HG03558 (cell line): ENCODE results near the gene NATD1.

ENCODE experiments used
- ATAC-seq: cut with Tn5 transposase; IDR thresholded peaks from one replicate; pipeline ENCODE4 v1.9.1; 2021; ENCODE audit warnings: moderate number of reproducible peaks; ENCODE audit not compliant: unreplicated experiment; ENCODE audit errors: extremely low read depth

NATD1 gene

GRCh38 chr17:21277332-21277731, 24.1 kb upstream of the NATD1 start:
- no peak for ATAC-seq

GRCh38 chr17:21276264-21276588, 23.0 kb upstream of the NATD1 start:
- ATAC-seq = no peak

GRCh38 chr17:21275579-21276263, 22.5 kb upstream of the NATD1 start:
- ATAC-seq = peak; percentile 81

- ATAC-seq = no peak
Observed at GRCh38 chr17:21275047-21275578, 21.9 kb upstream of the NATD1 start.

GRCh38 chr17:21272881-21273792, 19.9 kb upstream of the NATD1 start:
- ATAC-seq = no peak

- ATAC-seq = no peak
Observed at GRCh38 chr17:21272250-21272649, 19.0 kb upstream of the NATD1 start.

GRCh38 chr17:21271454-21272183, 18.4 kb upstream of the NATD1 start:
- no peak for ATAC-seq

GRCh38 chr17:21269394-21269793, 16.2 kb upstream of the NATD1 start:
- no peak for ATAC-seq

DNA sequence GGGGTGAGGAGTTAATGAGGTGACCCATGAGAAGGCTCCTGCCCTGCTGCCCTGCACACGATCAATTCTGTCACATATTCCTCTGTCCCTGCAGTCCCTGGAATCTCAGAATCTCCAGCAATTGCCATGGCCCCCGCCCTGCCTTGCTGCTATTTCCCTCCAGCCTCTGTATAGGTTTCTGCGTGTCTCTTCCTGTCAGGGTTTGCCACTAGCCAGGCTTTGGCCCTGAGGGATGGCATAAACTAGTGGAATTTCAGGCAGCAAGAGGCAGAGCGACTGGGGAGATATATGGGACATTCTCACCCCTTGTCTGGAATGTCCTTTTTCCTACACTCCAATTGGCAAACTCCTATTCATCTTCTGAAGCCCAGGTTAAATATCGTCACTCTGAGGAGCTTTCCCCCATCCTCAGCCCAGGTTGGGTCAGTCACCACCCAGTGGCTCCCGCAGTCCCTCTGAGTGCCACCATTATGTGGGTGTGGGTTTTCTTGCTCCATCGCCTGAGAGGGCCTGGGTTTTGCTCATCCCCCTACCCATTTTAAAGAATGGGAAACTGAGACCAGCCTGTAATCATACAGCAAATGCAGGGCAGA, 15.5 kb upstream of the NATD1 start:
- ATAC-seq = no peak

- no peak for ATAC-seq
Observed at GRCh38 chr17:21263376-21263775, 10.2 kb upstream of the NATD1 start.

GRCh38 chr17:21262259-21262993, 9.2 kb upstream of the NATD1 start:
- no peak for ATAC-seq

DNA sequence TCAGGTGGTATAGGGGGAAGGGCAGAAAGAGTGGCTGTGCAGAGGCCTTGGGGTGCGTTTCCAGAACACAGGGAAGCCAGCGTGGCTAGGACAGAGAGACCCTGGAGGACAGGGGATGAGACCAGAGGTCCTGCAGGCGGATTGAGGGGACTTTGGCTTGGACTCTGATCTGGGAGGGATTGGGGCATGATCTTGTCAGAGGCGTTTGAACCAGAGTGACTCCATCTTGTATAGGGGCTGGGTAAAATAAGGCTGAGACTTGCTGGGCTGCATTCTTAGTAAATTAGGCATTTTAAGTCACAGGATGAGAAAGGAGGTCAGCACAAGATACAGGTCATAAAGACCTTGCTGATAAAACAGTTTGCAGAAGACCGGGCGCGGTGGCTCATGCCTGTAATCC, 5.4 kb upstream of the NATD1 start:
- no peak for ATAC-seq

- no peak for ATAC-seq
Observed at GRCh38 chr17:21253646-21254441, 634 bp upstream of the NATD1 start.

- no peak for ATAC-seq
Observed at GRCh38 chr17:21252289-21252795, 868 bp downstream of the NATD1 start.

- ATAC-seq = no peak
Observed at GRCh38 chr17:21251337-21252010, 1.7 kb downstream of the NATD1 start.

- no peak for ATAC-seq
Observed at GRCh38 chr17:21250854-21251253, 2.4 kb downstream of the NATD1 start.

DNA sequence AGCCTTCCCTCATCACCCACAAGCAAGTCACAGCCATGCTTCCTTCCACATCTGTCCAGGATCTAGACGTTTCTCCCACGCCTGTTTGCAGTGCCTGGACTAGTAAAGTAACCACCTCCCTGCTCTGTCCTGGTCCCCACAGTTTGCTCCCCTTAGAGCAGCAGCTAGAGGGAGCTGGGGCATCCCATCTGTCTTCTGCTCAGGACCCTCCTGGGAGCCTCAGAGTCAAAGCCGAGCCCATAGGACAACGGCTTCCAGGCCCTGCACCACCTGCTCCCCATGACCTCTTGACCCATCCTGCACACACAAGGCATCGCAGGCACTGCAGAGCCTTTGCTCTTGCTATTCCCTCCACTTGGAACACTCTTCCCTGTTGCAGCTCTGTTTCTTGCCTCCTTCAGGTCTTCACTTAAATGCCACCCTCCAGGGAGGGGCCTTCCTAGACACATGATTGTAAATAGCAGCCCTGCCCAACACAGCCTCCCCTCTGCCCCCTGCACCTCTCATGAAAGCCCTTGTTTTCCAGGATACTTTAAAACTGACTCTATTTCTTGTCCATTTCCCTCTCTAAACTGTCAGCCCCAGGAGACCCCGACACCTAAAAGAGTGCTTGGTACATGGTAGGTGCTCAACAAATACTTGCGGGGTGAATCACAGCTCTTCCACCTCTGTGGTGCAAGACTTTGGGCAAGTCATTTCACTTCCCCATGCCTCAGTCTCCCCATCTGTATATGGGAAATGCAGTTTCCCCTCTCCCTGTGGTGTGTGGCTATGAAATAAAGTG, 3.1 kb downstream of the NATD1 start:
- ATAC-seq = no peak
